HCT116 (cell line): Measurements from ENCODE around the gene LRBA. TPM values are rescaled to one million over a fixed set of nuclear protein-coding genes. Genes with fewer than 3 reads are reported as not detected.

ENCODE experiments used
- ATAC-seq: fragments of 200-7000 bp; cut with Tn5 transposase; 2 replicates; pipeline ENCODE4 v1.9.1; 2020; ENCODE audit warnings: mild to moderate bottlenecking, moderate library complexity
- BruUV-seq: library from RNA; stranded (reverse); fragments of 400-500 nt; replicated peaks from 2 replicates; lab custom pipeline; 2021; lab: Mats Ljungman, UMichigan
- CTCF ChIA-PET: fragments of 300-600 bp; sonication (Branson Sonifier 250); formaldehyde crosslinking; loops from one replicate; lab custom pipeline; 2021; ENCODE audit warnings: antibody characterized with exemption; lab: Charles Lee
- POLR2A ChIA-PET: fragments of 300-600, 350-600 bp; sonication (Branson Sonifier 250); formaldehyde crosslinking; loops from one replicate; lab custom pipeline; 2021; ENCODE audit warnings: antibody characterized with exemption; lab: Charles Lee
- RAD21 ChIA-PET, 2 experiments: fragments of 300-600 bp; sonication (Branson Sonifier 250); formaldehyde crosslinking; loops; one replicate each; lab custom pipeline; 2023; ENCODE audit warnings: low total read pairs in 2 of 2; ENCODE audit not compliant: uncharacterized antibody in 2 of 2, unreplicated experiment in 2 of 2, low non-redundant PET in 1 of 2; lab: Charles Lee
- DNase-seq: peaks from one replicate; pipeline ENCODE4 v3.0.0-alpha.2; 2010; ENCODE audit warnings: low read depth, low spot score
- H2AFZ ChIP-seq: fragments of 200-600 bp; shearing (Covaris generic), sonication (generic); 2 replicates; pipeline ENCODE4 v1.6.1; 2017; ENCODE audit warnings: low read depth, mixed run types, mixed read lengths, antibody characterized with exemption, low read length; ENCODE audit not compliant: poor library complexity, severe bottlenecking
- H3K27ac ChIP-seq: 2 replicates; pipeline ENCODE4 v1.5.1; 2012; ENCODE audit warnings: low read depth, low read length
- H3K27me3 ChIP-seq: fragments of 200-600 bp; sonication (generic); 2 replicates; pipeline ENCODE4 v1.6.1; 2016; ENCODE audit warnings: mixed run types, low read length, mixed read lengths; ENCODE audit not compliant: insufficient read depth
- H3K36me3 ChIP-seq, 2 experiments: fragments of 200-500 bp in 1 of 2; fragments of 200-600 bp in 1 of 2; sonication (Bioruptor generic) in 1 of 2; sonication (generic) in 1 of 2; 2 replicates each; pipeline versions ENCODE4 v1.5.1 to v1.6.1; 2014 to 2016; ENCODE audit warnings: low read length in 2 of 2, inconsistent platforms in 1 of 2, mixed read lengths in 1 of 2, mixed run types in 1 of 2; ENCODE audit not compliant: insufficient read depth in 2 of 2, control insufficient read depth in 1 of 2
- H3K4me1 ChIP-seq, 2 experiments: fragments of 200-600 bp in 1 of 2; sonication (generic) in 1 of 2; 2 replicates each; pipeline versions ENCODE4 v1.5.1 to v1.6.1; 2012 to 2017; ENCODE audit warnings: low read length in 2 of 2, inconsistent platforms in 1 of 2, mild to moderate bottlenecking in 1 of 2, mixed read lengths in 1 of 2, mixed run types in 1 of 2, moderate library complexity in 1 of 2; ENCODE audit not compliant: insufficient read depth in 2 of 2, control insufficient read depth in 1 of 2
- H3K4me2 ChIP-seq: fragments of 200-600 bp; sonication (generic); 2 replicates; pipeline ENCODE4 v1.6.1; 2017; ENCODE audit warnings: mixed run types, low read length, mixed read lengths
- H3K4me3 ChIP-seq, 2 experiments: fragments of 200-600 bp in 1 of 2; sonication (generic) in 1 of 2; replicated peaks in 1 of 2; 2 replicates each; pipeline ENCODE4 v1.5.1; 2011 to 2016; ENCODE audit warnings: low read length in 2 of 2, control low read depth in 1 of 2, low read depth in 1 of 2, mild to moderate bottlenecking in 1 of 2, mixed read lengths in 1 of 2, mixed run types in 1 of 2
- H3K79me2 ChIP-seq: fragments of 200-600 bp; sonication (generic); 2 replicates; pipeline ENCODE4 v1.6.1; 2017; ENCODE audit warnings: mild to moderate bottlenecking, mixed run types, low read length, moderate library complexity, mixed read lengths; ENCODE audit not compliant: insufficient read depth
- H3K9ac ChIP-seq: fragments of 200-600 bp; sonication (generic); 2 replicates; pipeline ENCODE4 v1.6.1; 2016; ENCODE audit warnings: low read length, mixed read lengths
- H3K9me2 ChIP-seq: fragments of 200-600 bp; sonication (generic), shearing (Covaris generic); 2 replicates; pipeline ENCODE4 v1.6.1; 2017; ENCODE audit warnings: mixed run types, mild to moderate bottlenecking, moderate library complexity; ENCODE audit not compliant: insufficient read depth
- H3K9me3 ChIP-seq, 2 experiments: fragments of 200-500 bp in 1 of 2; fragments of 200-600 bp in 1 of 2; sonication (Bioruptor generic) in 1 of 2; sonication (generic) in 1 of 2; 2 replicates each; pipeline ENCODE4 v1.6.1; 2014 to 2017; ENCODE audit warnings: low read length in 2 of 2, mixed read lengths in 2 of 2, inconsistent platforms in 1 of 2, low read depth in 1 of 2, mild to moderate bottlenecking in 1 of 2, mixed run types in 1 of 2, moderate library complexity in 1 of 2; ENCODE audit not compliant: control insufficient read depth in 1 of 2, insufficient read depth in 1 of 2
- H4K20me1 ChIP-seq: fragments of 200-600 bp; sonication (generic), shearing (Covaris generic); 2 replicates; pipeline ENCODE4 v1.6.1; 2017; ENCODE audit warnings: mixed run types, mild to moderate bottlenecking, moderate library complexity; ENCODE audit not compliant: insufficient read depth
- CBX3 ChIP-seq: IDR thresholded peaks from 2 replicates; pipeline ENCODE4 v1.6.1; 2012; ENCODE audit warnings: low read depth
- EGR1 ChIP-seq: IDR thresholded peaks from 2 replicates; pipeline ENCODE4 v1.6.1; 2012; ENCODE audit warnings: low read depth
- ELF1 ChIP-seq: IDR thresholded peaks from 2 replicates; pipeline ENCODE4 v1.6.1; 2012; ENCODE audit warnings: low read depth, borderline replicate concordance
- EZH2 ChIP-seq: fragments of 200-600 bp; sonication (generic); IDR thresholded peaks from 2 replicates; pipeline ENCODE4 v1.6.1; 2017; ENCODE audit warnings: antibody characterized with exemption, mixed run types
- EZH2phosphoT487 ChIP-seq: fragments of 200-600 bp; IDR thresholded peaks from 2 replicates; pipeline ENCODE4 v1.6.1; 2018; ENCODE audit warnings: antibody characterized with exemption, borderline replicate concordance
- FOSL1 ChIP-seq: IDR thresholded peaks from 2 replicates; pipeline ENCODE4 v1.6.1; 2012; ENCODE audit warnings: low read depth
- JUND ChIP-seq: IDR thresholded peaks from 2 replicates; pipeline ENCODE4 v1.6.1; 2012
- POLR2A ChIP-seq: IDR thresholded peaks from 2 replicates; pipeline ENCODE4 v1.7.0; 2011; ENCODE audit warnings: borderline replicate concordance; ENCODE audit not compliant: insufficient read depth, insufficient read length; ENCODE audit errors: extremely low read depth
- POLR2AphosphoS5 ChIP-seq: IDR thresholded peaks from 2 replicates; pipeline ENCODE4 v1.6.1; 2011; ENCODE audit warnings: mild to moderate bottlenecking, low read depth, low read length, moderate library complexity
- RAD21 ChIP-seq: IDR thresholded peaks from 2 replicates; pipeline ENCODE4 v1.6.1; 2012; ENCODE audit warnings: low read depth, mild to moderate bottlenecking
- SIN3A ChIP-seq: IDR thresholded peaks from 2 replicates; pipeline ENCODE4 v1.6.1; 2012; ENCODE audit warnings: low read depth
- SP1 ChIP-seq: IDR thresholded peaks from 2 replicates; pipeline ENCODE4 v1.6.1; 2012; ENCODE audit warnings: low read depth
- SRF ChIP-seq: IDR thresholded peaks from 2 replicates; pipeline ENCODE4 v1.6.1; 2012; ENCODE audit warnings: low read depth
- YY1 ChIP-seq: IDR thresholded peaks from 2 replicates; pipeline ENCODE4 v1.6.1; 2011; ENCODE audit warnings: low read length, low read depth, moderate library complexity, mild to moderate bottlenecking; ENCODE audit not compliant: insufficient replicate concordance; ENCODE audit errors: extremely low read depth
- ZNF274 ChIP-seq: fragments of 200-500 bp; sonication (Bioruptor generic); IDR thresholded peaks from 2 replicates; pipeline ENCODE4 v1.6.1; 2014; ENCODE audit warnings: mild to moderate bottlenecking, low read depth, low read length, inconsistent platforms
- intact Hi-C: fragments of 100-400 bp; cut with micrococcal nuclease; formaldehyde crosslinking; loops from 2 replicates; pipeline ENCODE4 v1.10.0; 2022
- total RNA-seq: library from RNA; stranded (reverse); gene quantifications from one replicate; pipeline ENCODE4 v1.2.1, GENCODE V29; 2021; ENCODE audit not compliant: unreplicated experiment
- TF ChIP-seq, protein P1 (sequence below): IDR thresholded peaks from 2 replicates; pipeline ENCODE4 v1.6.1; 2012; ENCODE audit warnings: low read depth
- TF ChIP-seq, protein P2 (sequence below): IDR thresholded peaks from 2 replicates; pipeline ENCODE4 v1.6.1; 2012

The LRBA gene
- total RNA-seq, 1 experiment from 2014 or later = 79.8 TPM

DNA sequence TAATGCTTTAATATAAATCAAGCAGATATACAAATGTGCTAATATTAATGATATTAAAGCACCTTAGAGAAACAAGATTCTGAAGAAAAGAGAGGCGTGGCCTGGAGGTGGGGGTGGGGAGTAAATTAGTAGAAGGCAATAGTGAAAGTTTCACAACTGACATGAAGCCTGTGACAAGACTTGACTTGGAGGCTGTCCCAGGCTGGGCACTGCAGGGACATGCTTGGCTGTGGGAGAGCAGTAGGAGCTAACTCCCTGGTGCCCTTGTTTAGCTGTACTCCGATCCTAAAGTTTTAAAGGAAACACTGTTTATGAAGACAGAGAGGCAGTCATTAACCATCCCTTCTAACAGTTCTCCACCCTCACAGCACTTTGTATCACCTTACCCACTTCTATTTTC lies 672.1 kb downstream of the LRBA start (continued):
- TF ChIP-seq SRF = no peak

DNA sequence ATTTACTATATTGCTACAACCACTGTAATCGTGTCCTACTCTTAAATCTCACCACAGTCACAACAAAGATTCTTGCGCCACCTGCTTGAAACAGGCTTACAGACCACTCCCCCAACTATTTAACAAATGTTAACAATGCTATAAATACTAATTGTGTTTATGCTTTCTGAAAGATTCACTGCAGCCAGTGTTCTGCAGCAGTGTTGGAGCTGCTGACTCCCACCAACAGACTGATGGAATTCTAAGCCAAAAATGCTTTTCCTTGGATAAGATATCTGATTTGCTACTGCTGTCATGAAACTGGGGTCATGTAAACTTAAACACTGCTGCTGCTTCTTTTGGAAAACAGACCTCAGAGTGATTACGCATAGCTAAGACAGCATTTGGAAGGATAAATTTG lies 677.4 kb downstream of the LRBA start:
- H3K36me3 ChIP-seq = no peaks in the 10 kb centered on the region
- no peak for ATAC-seq

More for the DNA sequence above, 677.4 kb downstream of the LRBA start:
- Histone ChIP-seq H2AFZ (no peak overlapping the region), H3K27me3 (no peaks in the 10 kb centered on the region), H4K20me1 (peaks cover 3% of the 10 kb centered on the region; the same call in 1 of the 2 replicates), H3K4me3 (no peak overlapping the region), H3K9ac (no peak overlapping the region), H3K9me3 (no peaks in the 10 kb centered on the region), H3K4me1 (no peaks in the 10 kb centered on the region), H3K9me2 (no peaks in the 10 kb centered on the region), H3K27ac (no peak overlapping the region), H3K79me2 (no peaks in the 10 kb centered on the region), H3K4me2 (no peak overlapping the region)
- no TSS peak for BruUV-seq
- POLR2A ChIA-PET = no interaction called here
- intact Hi-C loops = no loop called here
- RAD21 ChIA-PET = no interaction called here
- TF ChIP-seq JUND (no peak), EZH2 (no peak), ZNF274 (no peak), POLR2A (no peak), SP1 (no peak), CBX3 (no peak), SIN3A (no peak), EZH2phosphoT487 (no peak), YY1 (no peak), FOSL1 (no peak), RAD21 (no peak), ELF1 (no peak), POLR2AphosphoS5 (no peak), EGR1 (no peak)
- TF ChIP-seq, protein P1, sequence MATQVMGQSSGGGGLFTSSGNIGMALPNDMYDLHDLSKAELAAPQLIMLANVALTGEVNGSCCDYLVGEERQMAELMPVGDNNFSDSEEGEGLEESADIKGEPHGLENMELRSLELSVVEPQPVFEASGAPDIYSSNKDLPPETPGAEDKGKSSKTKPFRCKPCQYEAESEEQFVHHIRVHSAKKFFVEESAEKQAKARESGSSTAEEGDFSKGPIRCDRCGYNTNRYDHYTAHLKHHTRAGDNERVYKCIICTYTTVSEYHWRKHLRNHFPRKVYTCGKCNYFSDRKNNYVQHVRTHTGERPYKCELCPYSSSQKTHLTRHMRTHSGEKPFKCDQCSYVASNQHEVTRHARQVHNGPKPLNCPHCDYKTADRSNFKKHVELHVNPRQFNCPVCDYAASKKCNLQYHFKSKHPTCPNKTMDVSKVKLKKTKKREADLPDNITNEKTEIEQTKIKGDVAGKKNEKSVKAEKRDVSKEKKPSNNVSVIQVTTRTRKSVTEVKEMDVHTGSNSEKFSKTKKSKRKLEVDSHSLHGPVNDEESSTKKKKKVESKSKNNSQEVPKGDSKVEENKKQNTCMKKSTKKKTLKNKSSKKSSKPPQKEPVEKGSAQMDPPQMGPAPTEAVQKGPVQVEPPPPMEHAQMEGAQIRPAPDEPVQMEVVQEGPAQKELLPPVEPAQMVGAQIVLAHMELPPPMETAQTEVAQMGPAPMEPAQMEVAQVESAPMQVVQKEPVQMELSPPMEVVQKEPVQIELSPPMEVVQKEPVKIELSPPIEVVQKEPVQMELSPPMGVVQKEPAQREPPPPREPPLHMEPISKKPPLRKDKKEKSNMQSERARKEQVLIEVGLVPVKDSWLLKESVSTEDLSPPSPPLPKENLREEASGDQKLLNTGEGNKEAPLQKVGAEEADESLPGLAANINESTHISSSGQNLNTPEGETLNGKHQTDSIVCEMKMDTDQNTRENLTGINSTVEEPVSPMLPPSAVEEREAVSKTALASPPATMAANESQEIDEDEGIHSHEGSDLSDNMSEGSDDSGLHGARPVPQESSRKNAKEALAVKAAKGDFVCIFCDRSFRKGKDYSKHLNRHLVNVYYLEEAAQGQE = no peak
- TF ChIP-seq, protein P2, sequence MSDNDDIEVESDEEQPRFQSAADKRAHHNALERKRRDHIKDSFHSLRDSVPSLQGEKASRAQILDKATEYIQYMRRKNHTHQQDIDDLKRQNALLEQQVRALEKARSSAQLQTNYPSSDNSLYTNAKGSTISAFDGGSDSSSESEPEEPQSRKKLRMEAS = no peak
- CTCF ChIA-PET = no interaction called here
- no peak for DNase-seq
